Measurements from ENCODE around the gene RNU6-9.
"Not testable (repeated sequence)": the region's sequence is repeated elsewhere in the genome, so short reads cannot be mapped to it uniquely, and the experiment has no call there.

The RNU6-9 gene

GRCh38 chr19:850979-851335, 42.3 kb upstream of the RNU6-9 start:
- TF ChIP-seq Cebpa-rat (IDR thresholded peaks at IDR 0.05) = no peak
- Histone ChIP-seq H4K20me1 (peaks cover 0 to 11% (median 0%) of the 10 kb centered on the region in 11 experiments; a peak in 7 of 22 replicates), H3K4me3 (no peak overlapping the region), H3K27me3 (peaks cover 49 to 74% (median 67%) of the 10 kb centered on the region in 11 experiments), H3K4me2 (peak overlapping the region in 5 of 11 experiments; percentile 22 to 70 (median 62); a peak in 7 of 22 replicates), H3K9ac (peak overlapping the region in 2 of 11 experiments; percentile 11 to 29; a peak in 1 of 22 replicates), H3K4me1 (peaks cover 5 to 21% (median 9%) of the 10 kb centered on the region in 10 experiments; a peak in 14 of 20 replicates), H3K36me3 (no peaks in the 10 kb centered on the region), H3K27ac (peak overlapping the region in 1 of 11 experiments; percentile 25; a peak in 1 of 22 replicates), H3K9me3 (replicated peaks in 1 of 11) (no peaks in the 10 kb centered on the region)

- no peak within 1 kb of the TSS for H3K4me2 ChIP-seq
- H4K20me1 ChIP-seq = peaks cover 0 to 5% (median 0%) of the 10 kb centered on the region in 11 experiments; a peak in 6 of 22 replicates
- H3K27ac ChIP-seq = no peak within 1 kb of the TSS
- no peak within 1 kb of the TSS for H3K4me3 ChIP-seq
- no peaks in the 10 kb centered on the region for H3K9me3 ChIP-seq (replicated peaks in 1 of 11)
- peaks cover 5 to 22% (median 8%) of the 10 kb centered on the region in 10 experiments; a peak in 15 of 20 replicates for H3K4me1 ChIP-seq
- TF ChIP-seq Cebpa-rat (IDR thresholded peaks at IDR 0.05) = no peak
- H3K27me3 ChIP-seq = peaks cover 35 to 63% (median 56%) of the 10 kb centered on the region in 11 experiments
- H3K36me3 ChIP-seq = no peaks in the 10 kb centered on the region
- no peak within 1 kb of the TSS for H3K9ac ChIP-seq
Observed at GRCh38 chr19:852136-853013, 40.9 kb upstream of the RNU6-9 start, which contains the start of gene ELANE. Gene ELANE, plus strand, starts transcription at chr19:852303. Its CDS starts 26 bp downstream, at chr19:852329.

- Histone ChIP-seq H4K20me1 (no peaks in the 10 kb centered on the region; a peak in 5 of 22 replicates), H3K27me3 (peaks cover 27 to 63% (median 56%) of the 10 kb centered on the region in 11 experiments), H3K9me3 (replicated peaks in 1 of 11) (no peaks in the 10 kb centered on the region), H3K36me3 (no peaks in the 10 kb centered on the region), H3K9ac (no peak overlapping the region), H3K4me1 (peaks cover 0 to 22% (median 5%) of the 10 kb centered on the region in 10 experiments; a peak in 13 of 20 replicates), H3K27ac (no peak overlapping the region), H3K4me3 (no peak overlapping the region), H3K4me2 (no peak overlapping the region)
- TF ChIP-seq Cebpa-rat (IDR thresholded peaks at IDR 0.05) = no peak
Observed at GRCh38 chr19:853014-853585, 40.2 kb upstream of the RNU6-9 start.

- H3K27ac ChIP-seq; H3K9ac ChIP-seq; H3K36me3 ChIP-seq; H3K9me3 ChIP-seq (replicated peaks in 1 of 11); H3K4me3 ChIP-seq; H4K20me1 ChIP-seq; H3K4me2 ChIP-seq: not testable (repeated sequence)
- H3K4me1 ChIP-seq = peaks cover 0 to 21% (median 5%) of the 10 kb centered on the region in 10 experiments; a peak in 15 of 20 replicates
- H3K27me3 ChIP-seq = peaks cover 23 to 63% (median 56%) of the 10 kb centered on the region in 11 experiments
Observed at GRCh38 chr19:853614-854220, 39.6 kb upstream of the RNU6-9 start.

GRCh38 chr19:854549-854948, 38.7 kb upstream of the RNU6-9 start:
- Histone ChIP-seq H4K20me1 (peaks cover 0 to 8% (median 0%) of the 10 kb centered on the region in 11 experiments; a peak in 8 of 22 replicates), H3K9ac (no peak overlapping the region), H3K4me1 (peaks cover 5 to 29% (median 13%) of the 10 kb centered on the region in 10 experiments; a peak in 19 of 20 replicates), H3K4me3 (no peak overlapping the region), H3K27ac (no peak overlapping the region), H3K9me3 (replicated peaks in 1 of 11) (peaks cover 0 to 5% (median 0%) of the 10 kb centered on the region in 11 experiments; a peak in 1 of 22 replicates), H3K4me2 (no peak overlapping the region), H3K36me3 (no peaks in the 10 kb centered on the region), H3K27me3 (peaks cover 24 to 63% (median 56%) of the 10 kb centered on the region in 11 experiments)
- TF ChIP-seq Cebpa-rat (IDR thresholded peaks at IDR 0.05) = no peak

GRCh38 chr19:855142-855541, 38.1 kb upstream of the RNU6-9 start:
- Histone ChIP-seq H3K9me3 (replicated peaks in 1 of 11) (peaks cover 0 to 5% (median 0%) of the 10 kb centered on the region in 11 experiments; a peak in 1 of 22 replicates), H3K9ac (no peak overlapping the region), H3K4me2 (no peak overlapping the region), H3K27ac (no peak overlapping the region), H3K4me1 (peaks cover 7 to 35% (median 18%) of the 10 kb centered on the region in 10 experiments; a peak in 19 of 20 replicates), H3K27me3 (peaks cover 30 to 63% (median 56%) of the 10 kb centered on the region in 11 experiments), H3K36me3 (no peaks in the 10 kb centered on the region), H4K20me1 (peaks cover 0 to 13% (median 0%) of the 10 kb centered on the region in 11 experiments; a peak in 8 of 22 replicates), H3K4me3 (no peak overlapping the region)
- TF ChIP-seq Cebpa-rat (IDR thresholded peaks at IDR 0.05) = no peak

- no peaks in the 10 kb centered on the region for H3K36me3 ChIP-seq
- H4K20me1 ChIP-seq = peaks cover 0 to 15% (median 0%) of the 10 kb centered on the region in 11 experiments; a peak in 8 of 22 replicates
- H3K27me3 ChIP-seq = peaks cover 30 to 63% (median 56%) of the 10 kb centered on the region in 11 experiments
- H3K4me1 ChIP-seq = peaks cover 7 to 35% (median 20%) of the 10 kb centered on the region in 10 experiments; a peak in 19 of 20 replicates
- H3K9me3 ChIP-seq (replicated peaks in 1 of 11) = peaks cover 0 to 5% (median 0%) of the 10 kb centered on the region in 11 experiments; a peak in 1 of 22 replicates
- H3K27ac ChIP-seq = no peak overlapping the region
- H3K4me2 ChIP-seq = no peak overlapping the region
- TF ChIP-seq Cebpa-rat (IDR thresholded peaks at IDR 0.05) = no peak
- H3K4me3 ChIP-seq = no peak overlapping the region
- H3K9ac ChIP-seq = no peak overlapping the region
Observed at GRCh38 chr19:855566-856120, 37.6 kb upstream of the RNU6-9 start.

GRCh38 chr19:858284-858683, 35.0 kb upstream of the RNU6-9 start:
- Histone ChIP-seq H3K4me3 (no peak overlapping the region), H3K36me3 (no peaks in the 10 kb centered on the region), H3K27ac (peak overlapping the region in 1 of 11 experiments; percentile 62; a peak in 1 of 22 replicates), H3K4me1 (peaks cover 15 to 48% (median 28%) of the 10 kb centered on the region in 10 experiments), H3K9ac (no peak overlapping the region), H3K27me3 (peaks cover 30 to 63% (median 54%) of the 10 kb centered on the region in 11 experiments), H3K9me3 (replicated peaks in 1 of 11) (peaks cover 0 to 5% (median 0%) of the 10 kb centered on the region in 11 experiments; a peak in 1 of 22 replicates), H4K20me1 (peaks cover 0 to 21% (median 0%) of the 10 kb centered on the region in 11 experiments; a peak in 7 of 22 replicates), H3K4me2 (peak overlapping the region in 3 of 11 experiments; percentile 72 to 86 (median 81); a peak in 2 of 22 replicates)
- no peak for TF ChIP-seq Cebpa-rat (IDR thresholded peaks at IDR 0.05)
